Dermis lymphatic vessel endothelial cell (primary cell): ENCODE data around the gene WFDC8. TPM values are rescaled to one million over a fixed set of nuclear protein-coding genes. Genes with fewer than 3 reads are reported as not detected.

Experiments used
- total RNA-seq: library from RNA; depleted of rRNA; stranded (reverse); fragments of >200 nt; gene quantifications from 2 replicates; pipeline ENCODE4 v1.2.1, GENCODE V29; 2014

Gene WFDC8
- not detected in 2 replicates for total RNA-seq

DNA sequence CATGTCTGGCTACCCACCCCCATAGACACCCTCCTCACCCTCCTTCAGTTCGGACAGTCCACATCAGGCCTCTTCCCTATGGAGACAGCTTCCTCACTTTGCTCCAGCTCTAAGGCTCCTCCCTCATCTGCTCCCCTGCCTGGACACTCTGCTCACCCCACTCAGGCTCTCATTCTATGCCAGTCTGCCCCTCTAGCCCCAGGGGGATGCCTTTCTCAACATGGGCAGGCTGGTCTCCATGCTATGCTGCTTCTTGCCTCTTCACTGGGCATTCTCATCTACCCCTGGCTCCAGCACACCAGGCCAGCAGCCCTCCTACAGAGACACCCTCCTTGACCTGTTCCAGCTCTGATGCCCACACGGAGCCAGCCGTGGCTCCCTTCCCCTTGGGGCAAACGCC is at the start of gene WFDC8:
Gene WFDC8 (minus strand): TSS at position 101 of the 400 bp plus-strand sequence. CDS start 37 bp downstream, at position 64.

DNA sequence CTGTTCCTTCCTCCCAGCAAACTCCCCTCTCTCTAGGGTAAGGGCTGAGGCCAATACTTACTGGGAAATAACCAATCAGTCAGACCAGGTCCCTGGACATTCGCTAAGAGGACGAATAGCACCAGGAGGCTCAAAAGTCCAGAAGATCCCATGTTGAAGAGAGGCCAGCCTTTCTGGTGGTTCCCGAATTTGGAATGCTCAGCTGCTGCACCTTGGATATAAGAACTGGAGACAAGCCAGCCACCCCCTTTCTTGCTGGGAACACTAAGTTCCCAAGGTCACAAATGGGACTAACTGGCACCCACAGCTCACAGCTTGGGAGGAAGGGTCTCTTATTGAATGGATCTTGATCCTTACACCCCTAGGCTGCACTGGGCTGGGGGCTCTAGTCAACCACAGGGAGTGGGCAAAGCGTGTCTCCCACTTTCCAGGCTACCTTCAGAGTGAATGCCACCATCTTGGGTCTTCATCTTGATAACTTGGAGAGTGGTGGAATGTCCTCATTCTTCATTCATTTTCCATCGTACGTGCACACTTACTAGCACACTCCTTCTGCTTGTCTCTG is 31.8 kb downstream of the WFDC8 start, which contains the start of gene EPPIN:
Gene EPPIN (minus strand): TSS at position 196 of the 565 bp plus-strand sequence. CDS start 44 bp downstream, at position 152.

DNA sequence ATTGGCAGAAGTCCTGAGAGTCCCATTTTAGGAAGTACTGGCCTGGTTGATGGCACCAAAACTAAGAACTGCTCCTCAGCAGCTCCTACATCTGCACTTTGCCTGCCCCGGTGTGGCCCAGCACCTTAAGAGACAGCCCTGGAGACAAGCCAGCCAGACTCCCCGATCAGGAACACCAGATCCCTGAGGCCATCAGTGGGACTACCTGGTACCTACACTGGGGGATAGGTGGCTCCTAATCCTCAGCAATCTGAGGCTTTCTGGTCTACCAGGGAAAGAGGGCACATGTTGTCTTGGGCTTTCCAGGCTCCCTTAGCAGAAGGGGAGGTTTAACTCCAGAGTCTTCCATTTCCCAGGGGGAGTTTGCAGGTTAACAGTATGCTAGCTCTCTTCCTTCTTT is 39.7 kb downstream of the WFDC8 start, which contains the start of gene WFDC6:
Gene WFDC6 (minus strand): TSS at position 101 of the 400 bp plus-strand sequence. CDS start 75 bp downstream, at position 26.

DNA sequence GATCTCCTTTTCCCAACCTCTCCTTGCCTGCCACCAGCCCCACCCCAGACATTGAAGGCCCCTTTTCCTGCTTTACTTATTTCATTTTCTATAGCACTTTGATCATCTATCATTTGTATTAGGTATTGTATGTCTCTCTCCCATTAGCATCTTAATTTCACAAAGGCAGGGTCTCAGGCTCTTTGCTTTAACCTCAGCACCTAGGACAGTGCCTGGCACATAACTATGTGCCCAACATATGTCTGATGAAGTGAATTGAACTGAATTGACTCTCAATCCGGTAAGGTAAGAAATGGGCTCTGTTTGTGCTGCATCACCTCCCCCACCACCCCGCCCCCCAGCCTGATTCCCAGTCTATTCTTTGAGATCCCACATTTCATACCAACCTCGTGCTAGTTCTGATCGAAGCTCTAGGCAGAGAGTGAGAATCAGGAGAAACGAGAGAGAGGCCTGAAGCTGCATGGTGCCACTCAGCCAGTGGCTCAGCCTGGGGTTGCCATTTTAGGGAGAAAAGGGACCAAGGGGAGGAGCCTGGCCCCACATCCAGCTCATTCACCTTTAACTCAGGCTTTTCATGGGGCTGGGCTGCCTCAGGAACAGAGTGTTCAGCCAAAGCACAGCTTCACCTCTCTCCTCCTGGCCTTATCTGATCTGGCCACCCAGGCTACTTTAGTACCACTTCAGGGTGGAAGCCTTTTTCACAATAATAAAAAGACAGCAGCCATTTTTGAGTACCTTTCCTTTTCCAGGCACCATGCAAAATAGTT is 63.8 kb downstream of the WFDC8 start, which contains the start of gene SPINT3:
Gene SPINT3 (minus strand): TSS at position 476 of the 767 bp plus-strand sequence. CDS start 14 bp downstream, at position 462.

Other genes starting within 250 kb of the WFDC8 start
- gene SDC4, start 230.9 kb downstream of the WFDC8 start, total RNA-seq = 26.6 and 54.9 TPM in 2 replicates
- gene SYS1, start 216.1 kb downstream of the WFDC8 start, total RNA-seq = 23.8 and 29.6 TPM in 2 replicates
- not detected in 2 replicates for gene TP53TG5, start 201.0 kb downstream of the WFDC8 start, total RNA-seq
- gene DBNDD2, start 171.0 kb downstream of the WFDC8 start, total RNA-seq = 6.8 and 10.9 TPM in 2 replicates
- gene PIGT, start 163.1 kb downstream of the WFDC8 start, total RNA-seq = 16.9 and 20.2 TPM in 2 replicates
- gene WFDC2, start 109.5 kb downstream of the WFDC8 start, total RNA-seq = not detected in 2 replicates
- not detected in 2 replicates for gene SPINT3, start 63.7 kb downstream of the WFDC8 start, total RNA-seq
- not detected in 2 replicates for gene WFDC6, start 39.8 kb downstream of the WFDC8 start, total RNA-seq
- gene EPPIN, start 31.9 kb downstream of the WFDC8 start, total RNA-seq = not detected in 2 replicates
- not detected in 2 replicates for gene WFDC10A, start 50.5 kb upstream of the WFDC8 start, total RNA-seq
- not detected in 2 replicates for gene WFDC9, start 52.0 kb upstream of the WFDC8 start, total RNA-seq
- not detected in 2 replicates for gene WFDC11, start 91.0 kb upstream of the WFDC8 start, total RNA-seq
- gene WFDC13, start 122.8 kb upstream of the WFDC8 start, total RNA-seq = not detected in 2 replicates
- gene WFDC10B, start 125.7 kb upstream of the WFDC8 start, total RNA-seq = not detected in 2 replicates
- not detected in 2 replicates for gene SPINT4, start 143.1 kb upstream of the WFDC8 start, total RNA-seq
- 0.11 TPM in 1 of 2 replicates, not detected in the other for gene WFDC3, start 212.6 kb upstream of the WFDC8 start, total RNA-seq
- 11.9 TPM in 2 replicates for gene DNTTIP1, start 212.7 kb upstream of the WFDC8 start, total RNA-seq
- gene UBE2C, start 233.4 kb upstream of the WFDC8 start, total RNA-seq = 3.3 and 4.2 TPM in 2 replicates
- 0.17 TPM in 1 of 2 replicates, not detected in the other for gene TNNC2, start 248.0 kb upstream of the WFDC8 start, total RNA-seq